GM18867 (cell line): ENCODE measurements around the gene HOXB2.

ENCODE experiments used
- ATAC-seq: cut with Tn5 transposase; IDR thresholded peaks from one replicate; pipeline ENCODE4 v1.9.1; 2021; ENCODE audit warnings: mild to moderate bottlenecking, moderate library complexity; ENCODE audit not compliant: unreplicated experiment

Gene HOXB2

DNA sequence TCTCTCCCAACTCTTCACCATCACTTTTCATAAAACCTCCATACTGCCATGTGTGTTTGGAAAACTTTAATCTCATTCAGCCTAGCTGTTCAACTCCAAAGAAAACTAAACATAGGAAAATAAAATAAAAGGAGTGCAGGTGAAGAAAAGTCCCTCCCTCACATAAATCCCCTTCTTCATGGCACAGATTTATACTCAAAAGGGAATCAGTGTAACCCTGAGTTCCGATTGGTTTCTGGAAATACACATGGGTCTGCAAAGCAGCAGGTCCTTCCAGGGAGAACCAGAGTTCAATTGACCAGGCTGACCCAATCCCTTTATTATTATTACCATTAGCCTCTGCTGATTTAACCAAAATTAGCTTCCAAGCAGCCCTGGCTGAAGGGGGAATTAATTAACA lies 8.9 kb upstream of the HOXB2 start:
- no peak for ATAC-seq

GRCh38 chr17:48553190-48553547 lies 8.3 kb upstream of the HOXB2 start:
- no peak for ATAC-seq

DNA sequence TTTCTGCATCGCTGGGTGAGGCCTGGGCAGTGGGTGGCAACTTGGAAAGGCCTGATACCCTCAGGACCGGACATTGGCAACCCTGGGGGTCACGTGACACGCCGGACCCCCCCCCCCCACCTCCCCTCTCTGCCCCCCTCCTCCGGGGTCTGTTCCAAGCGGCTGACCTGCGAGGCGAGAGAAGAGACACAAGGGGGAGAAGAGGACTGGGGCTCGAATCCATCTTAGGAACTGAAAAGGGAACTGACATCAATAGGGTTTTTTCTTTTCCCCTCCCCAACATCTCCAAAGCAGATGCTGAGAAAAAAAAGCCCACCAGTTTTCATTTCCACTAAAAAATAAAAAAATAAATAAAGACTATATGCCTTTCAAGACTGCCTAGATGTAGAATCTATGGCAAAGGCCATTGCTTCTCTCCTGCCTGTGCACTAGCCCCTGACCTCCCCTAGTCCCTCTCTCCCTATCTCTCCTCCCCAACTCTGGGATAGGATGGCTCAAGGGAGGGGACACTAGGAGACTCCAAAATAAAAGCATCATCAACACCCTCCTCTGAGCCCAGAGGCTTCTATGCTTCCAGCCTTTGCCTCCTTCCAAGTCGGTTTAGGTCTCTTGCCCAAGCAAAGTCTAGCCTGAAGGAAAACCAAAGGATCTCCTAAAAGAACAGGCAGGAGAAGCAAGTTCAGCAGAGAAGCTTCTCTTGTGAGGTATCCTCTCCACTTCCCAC lies 7.7 kb upstream of the HOXB2 start:
- no peak for ATAC-seq

DNA sequence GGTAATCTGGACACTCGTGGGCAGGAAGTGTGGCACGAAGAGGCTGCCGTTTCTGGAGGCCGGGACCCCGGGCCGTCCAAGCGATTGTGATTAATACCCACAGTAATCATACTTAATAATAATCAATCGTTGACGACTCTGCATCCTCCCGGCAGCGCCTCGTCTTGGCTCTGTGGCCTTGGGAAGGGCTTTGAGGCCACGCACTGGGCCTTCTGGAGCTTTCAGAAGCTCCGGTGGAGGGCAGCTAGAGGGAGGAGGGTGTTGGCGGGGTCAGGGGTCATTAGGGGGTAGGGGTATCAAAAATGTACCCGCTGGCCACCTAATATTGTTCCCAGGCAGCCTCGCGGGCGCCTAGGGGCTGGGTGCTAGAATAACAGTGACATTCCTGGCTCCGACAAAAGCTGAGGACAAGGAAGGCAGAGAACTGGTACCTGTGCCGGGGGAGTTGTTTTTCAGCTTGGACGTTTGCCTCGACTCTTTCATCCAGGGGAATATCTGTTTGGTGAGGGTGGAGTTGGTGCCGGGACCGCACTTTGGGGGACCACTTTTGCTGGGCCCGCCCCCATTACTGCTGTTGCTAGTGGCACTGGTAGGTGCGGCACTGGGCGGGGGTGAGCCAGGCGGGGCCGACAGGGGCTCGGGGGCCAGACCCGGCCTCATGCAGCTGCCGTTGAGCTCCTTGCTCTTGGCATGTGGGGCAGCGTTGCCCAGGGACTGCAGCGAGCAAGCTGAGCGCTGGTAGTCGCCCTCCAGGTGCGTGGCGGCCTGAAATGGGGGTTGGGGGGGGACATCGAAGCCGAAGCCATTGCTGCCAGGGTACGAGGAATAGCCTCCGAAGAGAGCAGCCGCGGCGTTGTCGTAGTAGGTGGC lies 6.9 kb upstream of the HOXB2 start:
- ATAC-seq, result no peak

GRCh38 chr17:48551214-48551555 lies 6.3 kb upstream of the HOXB2 start:
- ATAC-seq, result no peak

DNA sequence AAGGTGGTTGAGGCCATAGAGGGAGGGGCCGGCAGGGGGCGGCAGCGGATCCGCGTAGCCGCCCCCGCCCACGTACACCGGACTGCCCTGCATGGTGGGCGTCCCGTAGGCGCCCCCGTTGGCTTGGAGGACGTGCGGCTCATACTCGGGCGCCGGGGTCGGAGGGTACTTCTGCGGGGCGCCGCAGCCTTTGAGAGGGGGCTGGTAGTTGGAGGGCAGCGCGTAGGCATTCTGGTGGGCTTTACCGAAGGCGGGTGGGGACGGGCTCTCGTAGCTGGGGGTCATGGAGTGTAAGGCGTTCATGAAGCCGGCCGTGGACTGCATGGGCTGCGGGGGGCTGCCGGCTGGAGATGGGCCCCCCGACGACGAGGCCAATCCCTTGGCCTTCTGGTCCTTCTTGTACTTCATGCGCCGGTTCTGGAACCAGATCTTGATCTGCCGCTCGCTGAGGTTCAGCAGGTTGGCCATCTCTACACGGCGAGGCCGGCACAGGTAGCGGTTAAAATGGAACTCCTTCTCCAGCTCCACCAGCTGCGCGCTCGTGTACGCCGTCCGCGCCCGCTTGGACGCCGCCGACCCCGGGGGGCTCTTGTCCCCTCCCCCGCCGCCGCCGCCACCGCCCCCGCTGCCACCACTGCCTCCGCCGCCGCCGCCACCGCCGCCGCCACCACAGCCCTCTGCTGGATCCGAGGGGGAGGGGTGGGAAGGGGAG lies 5.7 kb upstream of the HOXB2 start:
- ATAC-seq, result no peak

DNA sequence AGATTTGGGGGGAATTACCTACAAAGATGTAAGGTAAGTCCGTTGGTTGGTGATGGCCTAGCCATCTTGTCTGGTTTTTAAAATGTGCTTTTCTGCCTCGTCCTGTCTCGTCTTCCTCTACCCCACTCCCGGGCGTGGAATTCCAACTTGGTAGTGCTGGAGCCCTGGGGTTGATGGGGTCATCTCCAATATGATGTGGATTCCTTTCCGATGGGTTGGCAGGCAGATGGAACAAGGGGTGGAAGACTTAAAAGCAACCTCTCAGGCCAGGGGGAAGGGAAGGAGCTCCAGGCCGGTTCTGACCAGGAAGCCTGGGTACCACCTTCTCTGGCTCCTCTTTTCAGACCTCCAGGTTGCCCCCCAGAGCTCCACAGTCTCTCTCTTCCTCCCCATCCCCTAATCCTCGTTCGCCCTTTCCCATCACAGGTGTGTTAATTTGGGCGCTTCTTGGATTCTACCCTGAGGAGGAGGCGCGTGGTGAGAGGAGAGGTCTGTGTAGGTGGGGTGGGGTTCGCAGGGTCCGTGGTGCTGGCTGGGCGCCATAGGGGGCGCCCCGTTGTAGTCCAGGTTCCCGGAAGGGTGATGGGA lies 5.1 kb upstream of the HOXB2 start:
- no peak for ATAC-seq

GRCh38 chr17:48549281-48549630 lies 4.3 kb upstream of the HOXB2 start:
- ATAC-seq, result no peak

- no peak for ATAC-seq
Measured at GRCh38 chr17:48548523-48549280, 3.8 kb upstream of the HOXB2 start.

DNA sequence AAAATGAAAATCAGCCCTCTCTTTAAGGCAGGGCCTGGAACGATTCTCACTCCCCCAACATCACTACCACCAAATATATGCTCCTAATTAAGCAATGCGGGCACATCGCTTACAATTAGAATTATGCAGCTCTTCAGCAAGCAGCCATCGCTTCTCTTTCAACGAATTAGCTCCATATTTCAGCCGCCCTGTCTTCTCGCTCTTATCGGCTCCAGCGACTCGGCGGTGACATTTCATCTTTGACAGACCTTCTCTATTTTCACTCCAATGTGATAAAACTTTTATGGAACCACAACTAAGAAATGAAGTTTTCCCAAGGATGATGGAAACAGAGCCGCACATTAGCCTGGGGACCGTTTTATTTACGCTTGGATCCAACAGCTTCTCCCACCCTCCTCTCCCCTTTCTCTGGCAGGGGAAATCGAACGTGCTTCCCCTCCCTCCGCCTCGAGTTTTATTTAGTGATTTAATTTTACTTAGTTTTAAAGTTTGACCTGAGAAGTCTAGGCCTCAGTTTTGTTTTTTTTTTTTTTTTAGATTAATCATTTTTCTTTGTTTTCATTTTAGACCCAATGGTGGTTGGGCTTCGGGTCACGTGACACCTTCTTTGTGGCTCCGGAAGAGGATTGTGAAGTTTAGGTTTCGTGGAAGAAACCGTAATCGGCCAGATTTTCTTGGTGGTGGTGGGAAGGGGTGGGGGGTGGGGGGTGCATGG lies 3.1 kb upstream of the HOXB2 start:
- ATAC-seq, result no peak

DNA sequence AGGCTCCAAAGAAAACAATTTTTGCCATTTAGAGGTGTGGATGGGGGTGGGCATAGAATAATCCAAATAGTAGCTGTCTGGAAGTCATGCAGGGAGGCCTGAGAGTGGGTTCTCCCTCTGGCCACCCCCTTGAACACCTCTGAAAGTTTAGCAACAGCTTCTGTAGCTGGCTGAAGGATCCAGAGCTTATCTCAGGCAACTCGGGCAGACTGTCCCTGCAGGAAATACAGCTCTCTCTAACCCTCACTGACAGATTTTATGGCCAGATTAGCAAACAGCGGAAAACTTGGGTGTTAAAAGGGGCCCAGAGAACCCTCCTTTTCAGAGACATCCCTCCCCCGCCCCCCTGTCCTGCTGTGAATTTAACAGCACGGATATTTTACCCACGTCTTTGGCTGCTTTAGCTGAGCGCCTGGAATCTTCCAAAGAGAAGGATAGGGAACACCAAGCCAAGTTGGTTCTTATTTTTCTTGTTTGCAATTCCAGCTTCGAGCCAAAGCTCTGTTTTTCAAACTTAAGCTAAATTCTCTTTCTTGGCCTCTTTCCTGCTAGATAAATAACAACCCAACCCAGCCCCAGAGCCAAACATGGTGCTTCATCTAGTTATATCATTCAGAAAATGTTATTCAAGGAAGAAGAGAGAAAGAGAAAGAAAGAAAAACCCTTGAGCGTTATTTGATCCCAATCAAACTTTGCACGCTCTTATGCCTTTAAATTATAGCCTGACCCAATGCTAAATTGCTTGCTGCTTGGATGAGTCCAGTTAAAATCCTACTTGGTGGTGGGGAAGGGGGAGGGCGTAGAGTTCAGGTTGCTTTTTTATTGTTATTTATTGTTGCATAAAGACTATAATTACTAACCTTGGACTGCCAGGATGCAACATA lies 2.3 kb upstream of the HOXB2 start:
- no peak for ATAC-seq

DNA sequence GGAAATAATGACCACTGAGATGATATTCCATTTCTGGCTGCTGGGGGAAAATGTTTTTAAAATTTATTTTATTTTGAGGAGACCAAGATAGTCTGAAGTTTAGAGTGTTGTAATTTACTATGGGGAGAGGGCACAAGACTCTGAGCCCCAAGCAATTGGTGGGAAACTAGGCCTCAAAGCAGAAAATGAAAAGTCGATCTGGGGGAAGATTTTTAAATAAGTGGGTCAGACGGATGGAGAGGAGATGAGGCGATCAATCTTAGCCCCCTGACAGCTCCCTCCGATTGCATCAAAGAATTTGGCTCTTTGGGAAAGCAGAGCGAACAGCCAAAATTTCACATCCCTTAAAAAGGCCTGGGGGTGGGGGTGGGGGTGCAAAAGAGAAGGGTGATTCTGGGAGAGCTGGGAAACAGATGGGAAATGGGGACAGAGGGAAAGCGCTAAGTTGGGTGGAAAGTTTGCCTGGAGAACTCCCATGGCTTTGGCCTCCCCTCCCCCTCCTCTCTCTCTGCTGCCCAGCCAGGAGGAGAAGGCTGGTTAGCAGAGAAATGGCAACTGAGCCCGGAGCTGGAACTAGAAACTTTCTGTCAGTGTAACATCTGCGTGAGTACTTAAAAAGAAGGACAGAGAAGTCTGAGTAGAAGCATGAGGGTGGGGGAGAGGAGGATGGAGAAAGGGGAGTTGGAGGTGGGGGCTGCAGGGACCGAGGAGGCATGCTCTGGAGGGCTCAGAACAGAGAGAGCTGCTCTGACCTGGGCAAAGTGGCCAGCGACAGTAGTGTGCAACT lies 1.4 kb upstream of the HOXB2 start:
- no peak for ATAC-seq

DNA sequence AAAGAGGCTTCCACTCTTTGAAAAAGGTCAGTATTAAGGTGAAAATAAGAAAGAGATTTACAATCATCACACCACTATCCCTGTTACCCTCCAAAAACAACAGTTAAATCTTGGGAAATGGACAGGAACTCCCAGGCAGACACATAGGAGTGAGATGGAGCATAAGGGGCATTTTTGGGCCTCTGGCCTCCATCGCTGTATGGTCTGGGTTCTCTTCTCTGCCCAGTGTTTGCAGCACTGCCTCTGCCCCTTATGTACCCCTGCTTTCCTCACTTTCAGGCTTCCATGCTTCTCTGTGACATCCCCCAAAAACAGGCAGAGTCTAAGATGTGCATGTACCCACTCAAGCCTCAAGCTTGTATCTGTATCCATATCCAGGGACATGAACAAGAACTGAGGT lies 630 bp upstream of the HOXB2 start:
- no peak for ATAC-seq

DNA sequence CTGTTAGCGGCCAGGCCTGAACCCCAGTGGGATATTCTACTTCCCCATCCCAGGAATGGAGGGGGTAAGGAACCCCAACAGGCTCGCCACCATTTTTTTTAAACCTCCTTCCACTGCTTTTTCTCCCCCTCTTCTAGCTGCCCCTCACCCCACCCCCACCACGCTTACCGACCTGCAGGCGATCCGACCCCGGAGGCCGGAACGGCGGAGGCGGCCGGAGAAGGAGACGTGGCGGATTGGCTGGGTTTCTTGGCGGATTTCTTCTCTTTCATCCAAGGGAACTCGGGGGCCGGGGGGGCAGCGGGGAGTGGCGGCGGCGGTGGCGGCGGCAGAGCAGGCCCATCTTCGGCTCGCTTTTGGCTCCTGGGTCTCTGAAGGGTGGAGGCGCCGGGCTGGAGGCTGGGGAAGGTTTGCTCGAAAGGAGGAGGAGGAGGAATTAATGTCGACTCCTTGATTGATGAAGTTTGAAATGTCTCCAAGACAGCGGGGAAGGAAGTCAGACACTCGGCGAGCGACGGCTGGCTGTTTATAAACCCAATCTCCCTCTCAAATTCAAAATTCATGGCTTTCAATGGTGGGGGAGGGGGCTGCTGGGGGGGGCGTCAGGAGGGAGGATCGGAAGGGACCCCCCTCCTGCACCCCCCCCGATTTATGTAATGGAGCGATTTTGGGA lies 424 bp downstream of the HOXB2 start:
- ATAC-seq, result no peak

- ATAC-seq, result peak; percentile 16
Measured at GRCh38 chr17:48543854-48544348, 1.0 kb downstream of the HOXB2 start.

- peak; percentile 57 for ATAC-seq
Measured at GRCh38 chr17:48543107-48543853, 1.6 kb downstream of the HOXB2 start.

DNA sequence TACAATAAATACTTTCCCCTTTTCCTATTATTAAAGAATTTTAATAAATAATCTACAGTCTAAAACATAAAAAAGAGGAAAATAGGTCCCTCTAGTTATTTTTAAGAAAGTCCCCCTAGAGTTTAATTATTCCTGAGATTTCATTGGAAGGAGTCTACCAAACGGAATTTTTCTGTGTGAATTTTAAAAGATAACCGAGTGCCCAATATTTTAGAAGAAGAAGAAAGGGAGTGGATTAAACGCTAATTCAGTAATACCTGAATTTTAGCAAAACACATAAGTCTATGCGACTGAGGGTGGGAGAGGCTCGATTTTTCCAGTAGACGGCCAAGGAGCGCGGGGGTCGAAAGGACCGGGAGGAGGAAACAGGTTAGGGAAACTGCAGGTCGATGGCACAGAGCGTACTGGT lies 2.2 kb downstream of the HOXB2 start:
- no peak for ATAC-seq
